ENCODE data around the gene EPS15.

GRCh38 chr1:51442616-51443015 lies 76.5 kb downstream of the EPS15 start:
- TF ChIP-seq ZNF396 (CRISPR knock-in tag; IDR thresholded peaks at IDR 0.05; ENCODE audit: borderline replicate concordance) (no peak), E2F5 (CRISPR knock-in tag; IDR thresholded peaks at IDR 0.05) (no peak), USF2 (CRISPR knock-in tag; IDR thresholded peaks at IDR 0.05) (no peak), NR1H2 (CRISPR knock-in tag; IDR thresholded peaks at IDR 0.05) (no peak), ATF3 (CRISPR knock-in tag; conservative IDR thresholded peaks at IDR 0.05) (no peak), ZBTB43 (CRISPR knock-in tag; IDR thresholded peaks at IDR 0.05) (no peak), ETV6 (CRISPR knock-in tag; IDR thresholded peaks at IDR 0.05) (no peak), ZNF671 (CRISPR knock-in tag; IDR thresholded peaks at IDR 0.05) (no peak), RELA (CRISPR knock-in tag; IDR thresholded peaks at IDR 0.05; ENCODE audit: borderline replicate concordance) (no peak), CTCF (IDR thresholded peaks at IDR 0.05) (no peak), STAT6 (CRISPR knock-in tag; conservative IDR thresholded peaks at IDR 0.05; ENCODE audit: low read depth) (no peak), MAX (CRISPR knock-in tag; IDR thresholded peaks at IDR 0.05) (no peak), FOXP4 (CRISPR knock-in tag; IDR thresholded peaks at IDR 0.05) (no peak)
